NCI-H1694 (cell line): ENCODE measurements around the gene ALKBH7.
A peak's percentile ranks its signal among the peaks of the same experiment; 100 is the strongest.
"Not testable (repeated sequence)": the region's sequence is repeated elsewhere in the genome, so short reads cannot be mapped to it uniquely, and the experiment has no call there.

Source experiments
- DNase-seq: peaks from one replicate; lab custom pipeline; 2025; lab: John Stamatoyannopoulos, UW

ALKBH7 gene, protein sequence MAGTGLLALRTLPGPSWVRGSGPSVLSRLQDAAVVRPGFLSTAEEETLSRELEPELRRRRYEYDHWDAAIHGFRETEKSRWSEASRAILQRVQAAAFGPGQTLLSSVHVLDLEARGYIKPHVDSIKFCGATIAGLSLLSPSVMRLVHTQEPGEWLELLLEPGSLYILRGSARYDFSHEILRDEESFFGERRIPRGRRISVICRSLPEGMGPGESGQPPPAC

DNA sequence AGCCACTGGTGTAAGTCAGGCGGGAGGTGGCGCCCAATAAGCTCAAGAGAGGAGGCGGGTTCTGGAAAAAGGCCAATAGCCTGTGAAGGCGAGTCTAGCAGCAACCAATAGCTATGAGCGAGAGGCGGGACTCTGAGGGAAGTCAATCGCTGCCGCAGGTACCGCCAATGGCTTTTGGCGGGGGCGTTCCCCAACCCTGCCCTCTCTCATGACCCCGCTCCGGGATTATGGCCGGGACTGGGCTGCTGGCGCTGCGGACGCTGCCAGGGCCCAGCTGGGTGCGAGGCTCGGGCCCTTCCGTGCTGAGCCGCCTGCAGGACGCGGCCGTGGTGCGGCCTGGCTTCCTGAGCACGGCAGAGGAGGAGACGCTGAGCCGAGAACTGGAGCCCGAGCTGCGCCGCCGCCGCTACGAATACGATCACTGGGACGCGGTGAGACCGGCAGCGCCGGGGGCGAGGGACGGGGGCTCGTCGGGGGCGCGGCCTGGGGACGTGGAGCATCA, at the start of gene ALKBH7:
ALKBH7 (plus strand) TSS at position 201 of the 502 bp plus-strand sequence; CDS start at position 228, 27 bp downstream.
- DNase-seq: peak; percentile 99

DNA sequence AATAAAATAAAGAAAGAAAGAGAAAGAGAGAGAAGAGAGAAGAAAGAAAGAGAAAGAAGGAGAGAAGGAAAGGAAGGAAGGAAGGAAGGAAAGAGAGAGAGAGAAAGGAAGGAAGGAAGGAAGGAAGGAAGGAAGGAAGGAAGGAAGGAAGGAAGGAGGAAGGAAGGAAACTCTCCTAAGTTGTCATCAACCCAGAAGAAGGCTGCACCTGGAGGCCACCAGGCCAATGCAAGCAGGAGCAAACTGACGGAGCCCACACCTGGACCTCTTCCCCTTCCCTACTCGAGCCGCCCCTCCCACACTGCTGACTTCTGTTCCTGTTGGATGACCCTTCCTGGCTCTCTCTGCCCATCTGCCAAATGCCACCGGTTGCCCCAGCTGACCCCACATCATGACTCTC, 47.8 kb upstream of the ALKBH7 start:
- no peak for DNase-seq

DNA sequence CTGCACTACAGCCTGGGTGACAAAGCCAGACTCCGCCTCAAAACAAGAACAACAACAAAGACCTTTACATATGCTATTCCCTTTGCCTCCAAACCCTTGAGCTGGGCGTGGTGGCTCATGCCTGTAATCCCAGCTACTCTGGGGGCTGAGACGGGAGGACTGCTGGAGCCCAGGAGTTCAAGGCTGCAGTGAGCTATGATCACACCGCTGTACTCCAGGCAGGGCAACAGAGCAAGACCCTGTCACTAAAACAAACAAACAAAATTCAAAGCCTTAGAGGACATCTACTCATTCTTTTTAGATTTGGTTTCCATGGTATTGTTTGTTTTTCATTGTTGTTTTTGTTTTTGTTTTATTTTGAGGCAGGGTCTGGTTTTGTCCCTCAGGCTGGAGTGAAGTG, 47.0 kb upstream of the ALKBH7 start:
- DNase-seq: no peak

DNA sequence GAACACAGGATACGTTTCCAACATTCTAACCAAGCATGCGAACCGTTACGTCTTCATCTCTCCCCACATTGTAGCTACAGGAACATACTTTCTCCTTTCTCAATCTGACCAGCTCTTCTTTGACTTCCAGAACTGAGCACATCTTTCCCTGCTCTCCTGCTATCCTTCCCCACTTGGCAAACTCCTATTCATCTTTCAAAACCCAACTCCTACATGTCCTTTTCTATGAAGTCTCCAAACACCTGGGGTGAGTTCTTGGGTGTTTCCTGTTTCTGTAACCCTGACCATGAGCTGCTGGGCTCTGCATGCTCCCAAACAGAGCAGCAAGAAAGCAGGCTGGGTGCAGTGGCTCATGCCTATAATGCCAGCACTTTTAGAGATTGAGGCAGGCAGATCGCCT, 45.8 kb upstream of the ALKBH7 start:
- DNase-seq: no peak

DNA sequence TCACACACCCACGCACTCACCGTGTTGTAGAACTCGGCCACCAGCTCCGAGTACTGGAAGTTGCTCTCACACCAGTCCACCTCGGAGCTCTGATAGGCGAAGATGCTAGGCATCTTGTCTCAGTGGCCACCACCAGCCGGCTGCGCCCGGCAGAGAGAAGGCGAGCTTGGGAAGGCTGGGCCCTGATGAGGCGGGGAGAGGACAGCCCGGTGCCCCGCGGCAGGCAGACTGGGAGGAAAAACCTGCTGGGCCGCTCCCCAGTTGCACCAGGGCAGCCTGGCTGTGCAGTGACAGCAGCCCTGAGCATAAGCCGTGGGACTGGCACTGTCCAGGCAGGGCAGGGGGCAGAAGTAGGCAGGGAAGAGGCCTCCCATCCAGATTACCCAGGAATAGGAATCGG, 39.2 kb upstream of the ALKBH7 start, which contains the start of gene ACER1:
ACER1 (minus strand) TSS at position 174 of the 400 bp plus-strand sequence; CDS start at position 113, 61 bp downstream.
- DNase-seq: no peak

DNA sequence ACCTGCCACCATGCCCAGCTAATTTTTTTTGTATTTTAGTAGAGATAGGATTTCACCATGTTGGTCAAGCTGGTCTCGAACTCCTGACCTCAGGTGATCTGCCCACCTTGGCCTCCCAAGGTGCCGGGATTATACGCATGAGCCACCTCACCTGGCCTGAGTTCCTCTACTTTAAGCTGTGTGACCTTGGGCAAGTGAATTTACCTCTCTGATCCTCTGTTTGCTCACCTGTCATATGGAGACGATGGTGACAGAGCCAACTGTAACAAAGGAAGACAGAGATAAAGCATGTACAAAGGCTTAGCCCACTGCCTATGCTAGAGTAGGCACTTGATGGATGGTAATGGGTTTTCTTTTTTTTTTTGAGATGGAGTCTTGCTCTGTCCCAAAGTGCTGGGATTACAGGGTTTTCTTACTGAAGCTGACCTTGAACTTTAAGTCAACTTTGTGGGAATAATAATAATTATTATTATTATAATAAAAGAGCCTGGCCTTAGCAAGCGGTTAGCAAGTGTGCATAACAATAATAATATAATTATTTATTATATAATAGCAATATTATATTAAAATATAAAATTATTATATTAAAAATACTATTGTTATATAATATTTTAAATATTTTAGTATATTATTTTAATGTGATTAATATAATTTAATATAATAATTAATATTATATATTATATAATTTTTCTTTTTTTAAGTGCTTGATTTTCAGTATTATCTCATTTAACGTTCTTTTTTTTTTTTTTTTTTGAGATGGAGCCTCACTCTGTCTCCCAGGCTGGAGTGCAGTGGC, 37.9 kb upstream of the ALKBH7 start:
- DNase-seq: no peak

DNA sequence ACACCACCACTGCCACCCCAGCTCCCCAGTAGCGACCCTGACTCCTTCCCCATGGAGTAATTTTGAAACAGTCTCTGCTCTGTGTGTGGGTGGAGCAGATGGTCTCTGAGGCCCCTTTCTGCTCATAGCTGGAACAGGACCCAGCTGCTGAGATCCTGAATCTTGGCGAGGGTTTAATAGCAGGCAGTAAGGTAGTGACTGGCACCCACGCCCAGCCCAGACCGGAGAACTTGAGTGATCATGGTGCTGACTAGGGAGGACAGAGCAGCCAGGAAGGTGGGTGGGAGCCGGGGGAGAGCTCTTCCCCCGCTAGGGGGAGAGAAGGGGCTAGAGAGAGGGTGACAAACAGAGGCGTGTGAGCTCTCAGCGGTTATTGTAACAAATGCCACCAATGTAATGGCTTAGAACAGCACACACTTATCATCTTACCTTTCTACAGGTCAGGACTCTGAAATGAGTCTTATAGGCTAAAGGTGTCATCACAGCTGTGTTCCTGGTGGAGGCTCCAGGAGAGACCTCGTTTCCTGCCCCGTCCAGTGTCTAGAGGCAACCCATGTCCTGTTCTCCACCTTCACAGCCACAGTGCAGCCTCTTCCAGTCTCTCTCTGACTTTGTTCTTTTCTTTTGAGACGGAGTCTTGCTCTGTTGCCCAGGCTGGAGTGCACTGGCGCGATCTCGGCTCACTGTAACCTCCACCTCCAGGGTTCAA, 31.9 kb upstream of the ALKBH7 start:
- no peak for DNase-seq

DNA sequence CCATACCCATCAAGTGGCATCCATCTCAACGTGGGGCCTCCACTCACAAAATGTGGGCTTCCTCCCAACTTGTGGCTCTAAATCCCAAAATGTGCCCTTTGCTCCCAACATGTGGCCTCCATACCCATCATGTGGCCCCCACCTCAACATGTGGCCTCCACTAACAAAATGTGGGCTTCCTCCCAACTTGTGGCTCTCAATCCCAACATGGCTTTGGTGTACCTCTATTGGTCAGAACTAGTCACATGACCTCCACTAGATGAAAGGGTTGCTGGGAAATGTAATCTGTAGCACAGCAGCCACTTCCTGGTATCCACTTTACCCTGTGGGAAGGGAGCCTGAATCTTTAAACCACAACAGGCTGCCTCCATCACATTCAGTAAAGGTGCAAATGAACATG, 29.1 kb upstream of the ALKBH7 start:
- DNase-seq: no peak

DNA sequence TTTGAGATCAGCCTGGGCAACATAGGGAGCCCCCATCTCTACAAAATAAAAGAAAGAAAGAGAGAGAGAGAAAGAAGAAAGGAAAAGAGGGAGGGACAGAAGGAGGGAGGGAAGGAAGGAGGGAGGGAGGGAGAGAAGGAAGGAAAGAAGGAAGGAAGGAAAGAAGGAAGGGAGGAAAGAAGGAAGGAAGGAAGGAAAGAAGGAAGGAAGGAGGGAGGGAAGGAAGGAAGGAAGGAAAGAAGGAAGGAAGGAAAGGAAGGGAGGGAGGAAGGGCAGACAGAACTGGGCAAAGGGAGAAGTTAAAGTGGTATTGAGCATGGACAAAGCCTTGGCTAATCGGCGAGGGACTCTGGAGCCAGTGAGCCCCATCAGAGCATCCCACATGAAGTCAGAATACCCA, 23.3 kb upstream of the ALKBH7 start:
- DNase-seq: not testable (repeated sequence)

DNA sequence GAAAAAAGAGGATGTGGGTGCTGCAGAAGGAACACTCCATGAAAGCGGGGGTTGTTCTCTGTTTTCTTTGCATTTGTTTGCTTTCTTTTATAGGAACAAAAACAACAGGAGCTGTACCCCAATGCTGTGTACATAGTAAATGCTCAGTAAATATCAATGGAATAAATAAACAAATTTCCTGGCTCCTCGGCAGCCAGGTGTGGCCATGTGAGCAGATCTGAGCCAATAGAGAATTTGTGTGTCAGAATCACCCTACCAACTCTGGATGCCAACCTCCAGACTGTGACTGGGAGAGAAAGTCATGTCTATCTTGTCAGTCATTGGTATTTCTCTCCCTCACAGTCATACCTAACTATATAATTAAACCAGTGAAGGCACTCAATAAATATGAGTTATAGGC, 21.9 kb upstream of the ALKBH7 start:
- no peak for DNase-seq

DNA sequence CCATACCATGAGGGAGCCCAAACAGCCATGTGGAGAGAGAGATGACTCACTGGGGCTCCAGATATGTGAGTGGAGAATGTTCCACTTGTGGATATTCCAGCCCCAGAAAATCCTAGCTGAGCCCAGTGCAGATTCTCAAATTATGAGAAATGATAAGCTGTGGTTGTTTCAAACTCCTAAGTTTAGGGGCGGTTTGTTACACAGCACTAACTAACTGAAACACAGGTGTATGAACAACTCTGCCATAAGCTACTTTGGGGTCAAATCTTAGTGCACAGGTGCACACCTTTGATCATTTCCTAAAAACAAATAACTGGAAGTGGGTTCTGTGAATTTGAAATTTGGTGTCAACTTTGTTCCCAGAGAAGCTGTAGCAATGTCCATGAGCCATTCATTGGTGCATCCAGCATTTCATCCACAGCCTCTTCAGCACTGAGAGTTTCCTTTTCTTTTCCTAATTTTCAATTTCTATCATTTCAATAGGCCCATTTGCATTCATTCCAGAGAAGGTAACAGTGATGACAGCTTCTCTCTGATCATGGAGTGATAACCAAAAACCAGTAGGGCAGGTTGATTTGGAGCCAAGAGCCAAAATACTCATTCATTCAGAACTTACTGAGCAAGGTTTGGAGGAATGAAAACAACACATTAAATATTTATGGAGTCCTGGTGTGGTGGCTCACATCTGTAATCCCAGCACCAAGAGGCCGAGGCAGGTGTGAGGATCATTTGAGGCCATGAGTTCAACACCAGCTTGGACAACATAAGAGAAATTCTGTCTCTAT, 20.0 kb upstream of the ALKBH7 start:
- DNase-seq: no peak

DNA sequence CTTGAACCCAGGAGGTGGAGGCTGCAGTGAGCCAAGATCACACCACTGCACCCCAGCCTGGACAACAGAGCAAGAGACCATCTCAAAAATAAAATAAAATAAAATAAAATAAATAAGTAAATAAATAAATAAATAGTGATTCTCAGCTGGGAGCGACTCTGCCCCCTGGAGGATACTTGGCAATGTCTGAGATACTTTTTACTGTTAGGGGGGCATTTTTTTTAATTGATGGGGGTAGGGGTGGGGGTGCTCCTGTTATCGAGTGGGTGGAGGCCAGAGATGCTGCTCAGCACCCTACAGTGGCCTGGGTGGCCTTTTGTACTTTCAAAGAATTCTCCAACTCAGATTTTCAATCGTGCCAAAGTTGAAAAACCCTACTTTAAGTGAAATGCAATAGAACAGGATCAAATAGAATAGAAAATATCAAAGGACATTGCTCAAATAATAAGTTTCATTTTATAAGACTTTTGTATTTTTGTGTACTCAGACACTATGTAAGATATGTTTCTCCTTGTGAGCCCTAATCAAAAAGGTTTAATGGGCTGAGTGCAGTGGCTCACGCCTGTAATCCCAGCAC, 18.4 kb upstream of the ALKBH7 start:
- no peak for DNase-seq

DNA sequence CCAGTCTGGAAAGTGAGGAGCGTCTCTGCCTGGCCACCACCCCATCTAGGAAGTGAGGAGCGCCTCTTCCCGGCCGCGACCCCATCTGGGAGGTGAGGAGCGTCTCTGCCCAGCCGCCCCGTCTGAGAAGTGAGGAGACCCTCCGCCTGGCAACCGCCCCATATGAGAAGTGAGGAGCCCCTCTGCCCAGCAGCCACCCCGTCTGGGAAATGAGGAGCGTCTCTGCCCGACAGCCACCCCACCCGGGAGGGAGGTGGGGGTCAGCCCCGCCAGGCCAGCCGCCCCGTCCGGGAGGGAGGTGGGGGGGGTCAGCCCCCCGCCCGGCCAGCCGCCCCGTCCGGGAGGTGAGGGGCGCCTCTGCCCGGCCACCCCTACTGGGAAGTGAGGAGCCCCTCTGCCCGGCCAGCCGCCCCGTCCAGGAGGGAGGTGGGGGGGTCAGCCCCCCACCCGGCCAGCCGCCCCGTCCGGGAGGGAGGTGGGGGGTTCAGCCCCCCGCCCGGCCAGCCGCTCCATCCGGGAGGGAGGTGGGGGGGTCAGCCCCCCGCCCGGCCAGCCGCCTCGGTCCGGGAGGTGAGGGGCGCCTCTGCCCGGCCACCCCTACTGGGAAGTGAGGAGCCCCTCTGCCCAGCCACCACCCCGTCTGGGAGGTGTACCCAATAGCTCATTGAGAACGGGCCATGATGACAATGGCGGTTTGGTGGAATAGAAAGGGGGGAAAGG, 17.1 kb upstream of the ALKBH7 start:
- DNase-seq: not testable (repeated sequence)

DNA sequence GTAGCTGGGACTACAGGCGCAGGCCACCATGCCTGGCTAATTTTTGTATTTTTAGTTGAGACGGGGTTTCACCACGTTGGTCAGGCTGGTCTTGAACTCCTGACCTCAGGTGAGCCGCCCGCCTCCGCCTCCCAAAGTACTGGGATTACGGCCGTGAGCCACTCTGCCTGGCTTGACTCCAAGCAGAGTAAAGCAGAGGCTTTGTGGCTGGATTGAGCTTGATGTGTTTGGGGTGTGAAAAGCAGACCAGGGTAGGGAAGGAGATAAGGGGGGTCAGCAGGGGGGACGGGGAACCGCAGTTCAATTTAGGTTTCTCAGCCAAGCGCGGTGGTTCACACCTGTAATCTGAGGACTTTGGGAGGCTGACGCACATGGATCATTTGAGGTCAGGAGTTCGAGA, 15.4 kb upstream of the ALKBH7 start:
- DNase-seq: no peak

DNA sequence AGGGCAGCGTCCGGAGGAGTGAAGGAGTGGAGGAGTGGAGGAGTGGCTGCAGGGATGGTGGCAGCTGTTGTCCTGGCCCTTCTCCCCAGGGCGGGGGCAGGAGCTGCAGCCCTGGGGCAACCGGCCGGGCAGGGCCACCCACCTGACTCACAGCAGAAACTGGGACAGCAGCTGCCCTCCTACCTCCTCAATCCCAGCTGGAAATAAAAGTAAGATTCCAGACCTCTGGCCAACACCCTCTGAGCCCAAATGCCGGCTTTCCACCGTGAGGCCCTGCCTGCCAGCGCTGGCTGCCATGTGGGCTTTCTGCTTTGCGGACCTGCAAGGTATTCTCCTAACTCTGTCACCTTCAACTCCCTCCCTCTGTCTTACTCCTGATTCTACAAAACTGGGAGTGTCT, 14.6 kb upstream of the ALKBH7 start:
- DNase-seq: no peak

DNA sequence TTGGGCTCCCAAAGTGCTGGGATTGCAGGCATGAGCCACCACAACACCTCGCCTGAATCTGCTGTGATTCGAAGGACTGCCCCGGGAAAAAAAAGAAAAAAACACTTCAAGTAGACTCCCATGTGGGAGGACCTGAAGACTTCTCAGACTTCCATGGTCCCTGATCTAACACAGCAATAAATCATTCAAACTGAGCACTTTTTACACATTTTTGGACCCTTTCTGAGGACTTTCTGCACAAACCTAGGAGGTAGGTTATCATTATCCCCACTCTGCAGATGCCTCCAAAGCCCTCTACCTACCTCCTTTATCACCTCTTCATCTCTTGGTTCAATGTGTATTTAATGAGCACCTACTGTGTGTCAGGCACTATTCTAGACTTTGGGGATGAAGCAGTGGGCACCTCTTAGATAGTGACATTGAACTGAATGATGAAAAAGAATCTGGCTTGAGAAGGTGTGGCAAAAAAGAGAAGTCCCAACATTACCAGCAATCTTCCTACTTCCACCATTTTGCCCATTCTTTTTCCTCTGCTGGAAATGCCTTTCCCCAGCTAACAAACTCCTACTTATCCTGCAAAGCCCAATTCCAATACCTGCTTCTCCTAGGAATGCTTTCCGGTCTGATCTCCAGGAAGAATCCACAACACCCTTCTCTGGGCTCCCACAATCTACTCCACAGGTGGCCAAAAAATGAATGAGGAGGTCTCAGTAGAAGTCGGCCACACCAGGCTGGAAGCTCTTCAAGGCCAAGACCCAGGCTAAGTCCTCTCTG, 12.8 kb upstream of the ALKBH7 start:
- DNase-seq: no peak

DNA sequence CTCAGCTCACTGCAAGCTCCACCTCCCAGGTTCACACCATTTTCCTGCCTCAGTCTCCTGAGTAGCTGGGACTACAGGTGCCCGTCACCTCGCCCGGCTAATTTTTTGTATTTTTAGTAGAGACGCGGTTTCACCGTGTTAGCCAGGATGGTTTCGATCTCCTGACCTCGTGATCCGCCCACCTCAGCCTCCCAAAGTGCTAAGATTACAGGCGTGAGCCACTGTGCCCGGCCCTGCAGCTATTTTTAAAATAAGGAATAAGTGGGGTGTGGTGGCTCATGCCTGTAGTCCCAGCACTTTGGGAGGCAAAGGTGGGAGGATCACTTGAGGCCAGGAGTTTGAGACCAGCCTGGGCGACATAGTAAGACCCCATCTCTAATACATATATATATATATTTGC, 12.1 kb upstream of the ALKBH7 start:
- DNase-seq: not testable (repeated sequence)

DNA sequence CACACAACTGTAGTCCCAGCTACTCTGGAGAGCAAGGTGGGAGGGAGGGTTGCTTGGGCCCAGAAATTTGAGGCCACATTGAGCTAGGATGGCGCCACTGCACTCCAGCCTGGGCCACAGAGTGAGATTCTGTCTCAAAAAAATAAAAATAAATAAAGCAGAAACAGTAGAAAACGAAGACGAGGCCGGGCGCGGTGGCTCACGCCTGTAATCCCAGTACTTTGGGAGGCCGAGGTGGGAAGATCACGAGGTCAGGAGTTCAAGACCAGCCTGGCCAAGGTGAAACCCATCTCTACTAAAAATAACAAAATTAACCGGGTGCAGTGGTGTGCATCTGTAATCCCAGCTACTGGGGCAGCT, 11.8 kb upstream of the ALKBH7 start:
- not testable (repeated sequence) for DNase-seq

DNA sequence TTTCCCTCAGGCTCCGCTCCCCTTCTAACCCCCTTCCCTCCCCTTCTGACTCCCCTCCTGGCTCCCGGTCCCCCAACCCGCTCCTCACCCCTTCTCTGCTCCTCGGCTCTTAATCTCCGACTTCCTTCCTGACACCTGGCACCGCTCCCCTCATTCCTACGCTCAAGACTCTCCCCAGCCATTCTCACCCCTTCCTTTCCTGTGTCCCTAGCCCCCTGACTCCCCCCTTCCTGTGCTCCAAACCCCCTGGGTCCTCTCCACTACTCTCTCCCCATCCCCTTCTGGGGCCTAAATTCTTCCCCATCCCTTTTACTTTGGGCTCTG, 10.6 kb upstream of the ALKBH7 start:
- DNase-seq: no peak

DNA sequence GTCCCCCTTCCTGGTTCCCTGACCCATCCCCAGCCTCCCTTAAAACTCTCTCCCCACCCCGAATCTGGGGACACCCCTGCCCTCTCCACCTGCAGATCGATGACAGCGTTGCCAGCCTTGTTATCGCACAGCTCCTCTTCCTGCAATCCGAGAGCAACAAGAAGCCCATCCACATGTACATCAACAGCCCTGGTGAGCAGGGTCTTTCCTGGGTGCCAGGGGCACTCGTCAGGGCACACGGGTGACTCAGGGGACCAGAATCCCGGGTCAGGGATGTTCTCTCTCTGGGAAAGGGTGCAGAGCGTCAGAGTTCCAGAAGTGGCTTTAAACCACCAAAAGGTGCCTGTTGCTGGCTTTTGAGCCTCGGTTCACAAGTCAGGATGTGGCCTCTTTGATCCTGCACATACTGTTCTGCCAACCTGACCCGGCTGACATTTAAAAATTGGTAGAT, 10.2 kb upstream of the ALKBH7 start:
- DNase-seq: no peak
